Esophagus squamous epithelium (tissue), 5 donors: ENCODE results near the gene F2RL2. TPM values are rescaled to one million over a fixed set of nuclear protein-coding genes. Genes with fewer than 3 reads are reported as not detected.

ENCODE experiments used
- DNase-seq: peaks from one replicate; lab custom pipeline; 2025; lab: John Stamatoyannopoulos, UW
- H3K27ac ChIP-seq, 4 donors: fragments of 200-600 bp; sonication (generic); one replicate each; pipeline ENCODE4 v1.5.1; 2016 to 2019; ENCODE audit warnings: mild to moderate bottlenecking in 1 of 4
- H3K27me3 ChIP-seq, 4 donors: fragments of 200-600 bp; sonication (generic); 1 replicate in 3 of 4; 2 replicates in 1 of 4; pipeline versions ENCODE4 v1.5.1 to v1.6.0; 2017 to 2021; ENCODE audit warnings: antibody characterized with exemption in 1 of 4
- H3K36me3 ChIP-seq, 3 donors: fragments of 200-600 bp; sonication (generic); one replicate each; pipeline ENCODE4 v1.5.1; 2016 to 2019
- H3K4me1 ChIP-seq, 3 donors: fragments of 200-600 bp; sonication (generic); one replicate each; pipeline ENCODE4 v1.5.1; 2017 to 2019
- H3K4me3 ChIP-seq, 4 donors: fragments of 200-600 bp; sonication (generic); 1 replicate in 3 of 4; 2 replicates in 1 of 4; pipeline ENCODE4 v1.5.1; 2016 to 2019; ENCODE audit warnings: mild to moderate bottlenecking in 2 of 4, moderate library complexity in 1 of 4
- H3K9me3 ChIP-seq, 3 donors: fragments of 200-600 bp; sonication (generic); one replicate each; pipeline ENCODE4 v1.5.1; 2016 to 2019
- CTCF ChIP-seq, 6 experiments: fragments of 450-650 bp in 4 of 6; fragments of 200-600 bp in 2 of 6; sonication (generic) in 2 of 6; IDR thresholded peaks; one replicate each; pipeline ENCODE4 v1.5.1; 2016 to 2019; ENCODE audit warnings: antibody characterized with exemption in 6 of 6, mild to moderate bottlenecking in 4 of 6, moderate library complexity in 4 of 6
- POLR2A ChIP-seq, 4 donors: fragments of 450-650 bp; IDR thresholded peaks; one replicate each; pipeline ENCODE4 v1.6.1; 2017; ENCODE audit warnings: antibody characterized with exemption in 4 of 4, mild to moderate bottlenecking in 4 of 4, moderate library complexity in 3 of 4
- WGBS, 2 donors: methylation state at CpG; one replicate each; pipeline ENCODE4 v1.1.5; 2018; 5-methylcytosine and 5-hydroxymethylcytosine counted together
- intact Hi-C: fragments of 100-400 bp; cut with DNase I; formaldehyde crosslinking; loops from one replicate; pipeline ENCODE4 v1.15.0; 2022
- total RNA-seq, 4 donors: library from RNA; depleted of rRNA; stranded (reverse); fragments of >200 nt; gene quantifications; one replicate each; pipeline ENCODE4 v1.1.0, GENCODE V29; 2016
- donor health status: DM: yes; HTN: yes; CAD: no.

The F2RL2 gene
- total RNA-seq, 4 donors from 2014 or later, result 0.18 to 0.76 (median 0.44) TPM

DNA sequence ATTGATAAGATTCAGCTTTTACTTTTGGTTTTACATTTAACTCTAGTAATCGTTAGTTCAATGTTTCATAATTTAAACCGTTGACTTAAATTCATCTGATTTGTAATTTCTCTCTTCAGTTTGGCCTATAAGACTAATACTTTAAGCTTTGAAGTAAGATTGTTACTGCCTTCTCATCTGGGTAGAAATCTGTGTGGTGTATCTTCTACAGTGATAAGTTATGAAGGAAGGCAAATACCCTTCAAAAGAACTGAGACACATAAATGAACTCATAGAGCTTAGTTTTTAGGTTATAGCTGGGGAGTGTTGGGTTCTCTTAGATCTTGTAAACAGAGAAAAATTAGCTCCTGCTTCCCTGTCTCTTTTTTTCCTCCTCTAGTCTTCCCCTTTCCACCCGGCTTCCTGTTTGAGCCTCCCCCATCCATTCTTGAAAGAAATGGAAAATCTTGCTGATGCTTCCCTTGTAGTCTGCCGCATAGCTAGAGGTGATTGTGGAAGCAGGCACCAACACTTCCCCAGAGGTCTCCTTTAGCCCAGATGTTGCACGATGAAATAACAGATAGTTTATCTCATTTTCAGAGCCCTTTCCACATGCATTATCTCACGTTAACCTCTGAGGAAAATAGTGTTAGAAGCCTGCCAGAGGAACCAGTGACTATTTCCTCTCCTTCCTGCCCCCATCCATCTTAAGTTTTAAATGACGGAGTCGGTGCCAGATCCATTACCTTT, 2.0 kb upstream of the F2RL2 start:
- H3K4me3 ChIP-seq, result no peak overlapping the region
- H3K27ac ChIP-seq, result no peak overlapping the region
- H3K9me3 ChIP-seq, result no peaks in the 10 kb centered on the region
- no peak for DNase-seq
- 50 to 53% methylated on average over 8 of the region's 8 CpGs for WGBS, 2 donors
- no peaks in the 10 kb centered on the region for H3K27me3 ChIP-seq
- intact Hi-C loops, result no loop called here
- TF ChIP-seq CTCF (IDR thresholded peaks at IDR 0.05) (no peak), POLR2A (IDR thresholded peaks at IDR 0.05) (no peak)
- H3K4me1 ChIP-seq, result no peaks in the 10 kb centered on the region
- no peaks in the 10 kb centered on the region for H3K36me3 ChIP-seq

DNA sequence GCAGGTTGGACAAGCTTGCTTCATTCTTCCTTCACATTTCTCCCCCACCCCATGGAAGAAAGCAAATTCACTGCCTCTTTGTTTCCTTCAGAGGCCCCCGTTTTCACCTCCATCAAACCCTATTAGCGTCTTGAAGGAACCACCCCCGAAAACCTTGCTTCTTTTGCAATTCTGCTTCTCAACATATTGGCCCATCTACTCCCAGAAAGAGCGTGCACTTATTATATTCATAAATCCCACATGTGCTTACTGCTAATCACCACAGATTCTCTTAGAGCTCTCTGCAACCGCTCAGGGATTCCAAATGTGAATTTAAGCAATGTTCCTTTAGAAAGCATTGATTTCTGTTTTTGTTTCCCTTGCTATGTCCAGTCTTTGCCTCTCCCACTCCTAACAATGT, 1.1 kb downstream of the F2RL2 start:
- H3K9me3 ChIP-seq, result no peaks in the 10 kb centered on the region
- 87 to 90% methylated on average over 5 of the region's 5 CpGs for WGBS, 2 donors
- H3K4me3 ChIP-seq, result no peak overlapping the region
- intact Hi-C loops, result no loop called here
- H3K4me1 ChIP-seq, result no peaks in the 10 kb centered on the region
- H3K27me3 ChIP-seq, result no peaks in the 10 kb centered on the region
- H3K27ac ChIP-seq, result no peak overlapping the region
- no peak for TF ChIP-seq POLR2A (IDR thresholded peaks at IDR 0.05)
- no peak for TF ChIP-seq CTCF (IDR thresholded peaks at IDR 0.05)
- DNase-seq, result no peak
- H3K36me3 ChIP-seq, result no peaks in the 10 kb centered on the region

GRCh38 chr5:76620166-76620565, 3.0 kb downstream of the F2RL2 start:
- H3K9me3 ChIP-seq, result no peaks in the 10 kb centered on the region
- 86 to 93% methylated on average over 5 of the region's 5 CpGs for WGBS, 2 donors
- H3K4me1 ChIP-seq, result no peaks in the 10 kb centered on the region
- no peak for TF ChIP-seq POLR2A (IDR thresholded peaks at IDR 0.05)
- TF ChIP-seq CTCF (IDR thresholded peaks at IDR 0.05), result no peak
- H3K36me3 ChIP-seq, result no peaks in the 10 kb centered on the region
- no peak for DNase-seq
- no peak overlapping the region for H3K4me3 ChIP-seq
- intact Hi-C loops, result no loop called here
- no peaks in the 10 kb centered on the region for H3K27me3 ChIP-seq
- H3K27ac ChIP-seq, result no peak overlapping the region

DNA sequence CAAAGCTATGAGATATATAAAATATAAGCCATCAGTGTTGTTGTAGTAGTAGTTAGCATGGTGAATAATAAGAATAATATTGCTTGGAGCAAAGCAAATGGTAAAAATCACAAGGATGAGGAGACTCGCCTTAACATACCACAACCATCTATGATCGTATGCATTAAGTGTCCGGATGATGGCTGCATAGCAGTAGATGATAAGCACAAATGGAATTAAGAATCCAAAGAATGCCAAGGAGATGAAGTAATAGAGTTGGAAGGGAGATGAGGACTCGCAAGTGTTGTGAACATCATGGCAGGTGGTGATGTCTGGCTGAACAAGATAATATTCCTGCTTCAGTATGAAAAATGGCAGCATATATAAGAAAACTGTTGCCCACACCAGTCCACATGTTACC, 5.5 kb downstream of the F2RL2 start:
- WGBS, 2 donors, result 89 to 99% methylated on average over 4 of the region's 4 CpGs
- no peaks in the 10 kb centered on the region for H3K36me3 ChIP-seq
- DNase-seq, result no peak
- peaks cover 0 to 3% (median 0%) of the 10 kb centered on the region in 4 donors for H3K27me3 ChIP-seq
- H3K27ac ChIP-seq, result no peak overlapping the region
- intact Hi-C loops, result no loop called here
- H3K9me3 ChIP-seq, result no peaks in the 10 kb centered on the region
- TF ChIP-seq CTCF (IDR thresholded peaks at IDR 0.05), result no peak
- TF ChIP-seq POLR2A (IDR thresholded peaks at IDR 0.05), result no peak
- H3K4me1 ChIP-seq, result no peaks in the 10 kb centered on the region
- no peak overlapping the region for H3K4me3 ChIP-seq

- 67 to 77% methylated on average over 4 of the region's 4 CpGs for WGBS, 2 donors
- no peak for DNase-seq
- no peaks in the 10 kb centered on the region for H3K36me3 ChIP-seq
Measured at GRCh38 chr5:76617229-76617628, 6.0 kb downstream of the F2RL2 start.

More at GRCh38 chr5:76617229-76617628, 6.0 kb downstream of the F2RL2 start:
- no peaks in the 10 kb centered on the region for H3K4me1 ChIP-seq
- intact Hi-C loops, result no loop called here
- H3K9me3 ChIP-seq, result no peaks in the 10 kb centered on the region
- H3K27me3 ChIP-seq, result peaks cover 0 to 3% (median 0%) of the 10 kb centered on the region in 4 donors
- H3K27ac ChIP-seq, result no peak overlapping the region
- TF ChIP-seq POLR2A (IDR thresholded peaks at IDR 0.05) (no peak), CTCF (IDR thresholded peaks at IDR 0.05) (no peak)
- H3K4me3 ChIP-seq, result no peak overlapping the region
